DND-41 (cell line): ENCODE data around the gene SCYGR6.

Experiments used
- EZH2 ChIP-seq: IDR thresholded peaks from 3 replicates; pipeline ENCODE4 v1.6.1; 2012; ENCODE audit warnings: borderline replicate concordance, low read depth, mild to moderate bottlenecking, moderate library complexity, low read length, inconsistent platforms; ENCODE audit not compliant: severe bottlenecking
- TF ChIP-seq, protein P1 (sequence below): IDR thresholded peaks from 2 replicates; pipeline ENCODE4 v1.5.1; 2012; ENCODE audit warnings: borderline replicate concordance, low read length, moderate library complexity, mild to moderate bottlenecking; ENCODE audit not compliant: poor library complexity, severe bottlenecking; ENCODE audit errors: extremely low read depth

DNA sequence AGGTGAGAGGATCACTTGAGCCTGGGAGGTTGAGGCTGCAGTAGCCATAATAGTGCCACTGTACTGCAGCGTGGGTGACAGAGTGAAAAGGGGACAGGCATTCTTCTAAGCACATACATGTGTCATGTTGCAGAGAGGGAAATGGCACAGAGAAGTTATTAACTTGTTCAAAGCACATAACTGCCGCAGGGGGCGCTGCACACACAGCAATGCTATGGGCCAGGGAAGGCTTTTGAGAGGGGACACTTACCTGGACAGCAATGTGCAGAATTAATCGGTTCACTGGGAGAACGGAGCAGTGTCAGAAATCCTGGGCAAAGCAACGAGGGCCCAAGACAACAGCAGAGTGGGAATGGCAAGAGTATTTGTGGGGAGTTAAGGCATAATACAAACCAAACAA, 23.5 kb upstream of the SCYGR6 start:
- TF ChIP-seq, protein P1, sequence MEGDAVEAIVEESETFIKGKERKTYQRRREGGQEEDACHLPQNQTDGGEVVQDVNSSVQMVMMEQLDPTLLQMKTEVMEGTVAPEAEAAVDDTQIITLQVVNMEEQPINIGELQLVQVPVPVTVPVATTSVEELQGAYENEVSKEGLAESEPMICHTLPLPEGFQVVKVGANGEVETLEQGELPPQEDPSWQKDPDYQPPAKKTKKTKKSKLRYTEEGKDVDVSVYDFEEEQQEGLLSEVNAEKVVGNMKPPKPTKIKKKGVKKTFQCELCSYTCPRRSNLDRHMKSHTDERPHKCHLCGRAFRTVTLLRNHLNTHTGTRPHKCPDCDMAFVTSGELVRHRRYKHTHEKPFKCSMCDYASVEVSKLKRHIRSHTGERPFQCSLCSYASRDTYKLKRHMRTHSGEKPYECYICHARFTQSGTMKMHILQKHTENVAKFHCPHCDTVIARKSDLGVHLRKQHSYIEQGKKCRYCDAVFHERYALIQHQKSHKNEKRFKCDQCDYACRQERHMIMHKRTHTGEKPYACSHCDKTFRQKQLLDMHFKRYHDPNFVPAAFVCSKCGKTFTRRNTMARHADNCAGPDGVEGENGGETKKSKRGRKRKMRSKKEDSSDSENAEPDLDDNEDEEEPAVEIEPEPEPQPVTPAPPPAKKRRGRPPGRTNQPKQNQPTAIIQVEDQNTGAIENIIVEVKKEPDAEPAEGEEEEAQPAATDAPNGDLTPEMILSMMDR, result no peak
- no peak for TF ChIP-seq EZH2
